ENCODE data around the gene TMX1.

GRCh38 chr14:51236314-51236713 lies 3.7 kb upstream of the TMX1 start:
- no peak for TF ChIP-seq CTCF (IDR thresholded peaks at IDR 0.05)
- no peak for TF ChIP-seq POLR2A (IDR thresholded peaks at IDR 0.05)
